Measurements from ENCODE around the gene CCDC88C.

DNA sequence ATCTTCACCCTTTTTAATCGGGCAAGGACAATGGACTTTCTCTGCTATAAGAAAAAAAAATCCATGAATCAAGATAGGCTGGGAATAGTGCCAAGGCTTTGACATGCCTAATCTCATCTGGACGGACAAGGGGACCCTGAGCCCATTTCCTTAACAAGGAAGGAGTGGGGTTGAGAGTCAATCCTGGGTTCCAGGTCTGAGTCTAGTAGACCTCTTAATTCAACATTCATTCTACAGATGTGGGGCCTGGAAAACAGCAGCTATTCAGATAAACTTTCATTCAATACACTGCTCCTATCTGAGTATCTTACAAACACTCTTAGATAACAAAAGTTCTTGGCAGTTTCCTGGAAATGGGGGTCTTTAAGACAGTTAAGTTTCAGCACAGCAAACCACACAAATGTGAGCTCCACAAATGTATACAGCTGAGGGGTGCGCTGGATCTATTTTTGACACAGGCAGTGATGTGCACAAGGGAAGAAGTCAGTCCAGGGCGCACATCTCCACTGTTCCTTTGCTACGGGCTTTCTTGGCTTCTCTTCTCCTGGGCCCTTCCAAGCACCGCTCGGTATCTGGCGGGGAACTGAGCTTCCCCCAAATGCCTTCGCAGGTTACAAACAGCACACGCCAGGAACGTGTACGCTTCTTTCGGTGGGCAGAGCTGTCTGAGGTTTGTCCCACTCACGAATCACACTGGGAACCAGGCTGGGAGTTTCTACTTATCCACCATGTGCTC lies 90.9 kb downstream of the CCDC88C start:
- TF ChIP-seq CTCF (optimal IDR thresholded peaks at IDR 0.05 in 1 of 3, IDR thresholded peaks at IDR 0.05 in 1 of 3, conservative IDR thresholded peaks at IDR 0.05 in 1 of 3; ENCODE audit: extremely low read depth in 1 of 3, insufficient read depth in 2 of 3, low read length in 3 of 3) = no peak
- no peak for TF ChIP-seq EZH2 (IDR thresholded peaks at IDR 0.05; ENCODE audit: low read length)

All from keratinocyte (primary cell).